Measurements from ENCODE around the gene XIRP1. TPM values are rescaled to one million over a fixed set of nuclear protein-coding genes. Genes with fewer than 3 reads are reported as not detected.

The XIRP1 gene
- total and polyA plus RNA-seq, 5 donors = 152 to 453 (median 195) TPM

- H3K27ac ChIP-seq (ENCODE audit: low read length) = no peak overlapping the region
- ATAC-seq (no peak), DNase-seq (no peak)
- WGBS = 87% methylated on average over 9 of the region's 9 CpGs
- no peaks in the 10 kb centered on the region for H3K9me3 ChIP-seq (ENCODE audit: control insufficient read depth, low read length)
- H3K4me1 ChIP-seq (ENCODE audit: control insufficient read depth, insufficient read depth, low read length) = peaks cover 8% of the 10 kb centered on the region
- no peaks in the 10 kb centered on the region for H3K27me3 ChIP-seq (ENCODE audit: control insufficient read depth, insufficient read depth)
- intact Hi-C loops (cut with DNase I) = loop anchor here in 3 of 4 donors (5.0 to 10.0 kb wide), 3 partner anchors 61 to 197 kb away; partner anchors contain the start of gene SLC25A38 (in 1 of the 3)
- H3K4me3 ChIP-seq (ENCODE audit: low read length) = no peak overlapping the region
These were observed 7.0 kb downstream of the XIRP1 start for GRCh38 chr3:39185326-39185958.

DNA sequence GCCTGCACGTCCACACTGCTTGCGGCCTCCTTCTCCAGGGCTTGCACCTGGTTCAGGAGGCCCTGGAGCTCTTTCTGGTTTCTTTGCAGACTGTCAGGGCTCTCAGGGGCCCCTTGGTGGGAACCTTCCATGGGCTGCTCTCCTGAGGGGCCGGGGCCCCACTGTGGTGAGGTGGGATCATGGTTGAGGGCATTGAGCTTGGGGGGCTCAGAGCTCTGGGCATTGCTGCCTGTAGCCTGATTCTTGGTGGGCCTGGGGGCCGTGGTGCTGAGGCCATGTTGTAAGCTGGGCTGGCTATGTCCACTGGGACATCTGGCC lies 7.5 kb downstream of the XIRP1 start:
- H3K27ac ChIP-seq (ENCODE audit: low read length) = no peak overlapping the region
- ATAC-seq = no peak
- no peaks in the 10 kb centered on the region for H3K9me3 ChIP-seq (ENCODE audit: control insufficient read depth, low read length)
- H3K4me1 ChIP-seq (ENCODE audit: control insufficient read depth, insufficient read depth, low read length) = peaks cover 10% of the 10 kb centered on the region
- H3K27me3 ChIP-seq (ENCODE audit: control insufficient read depth, insufficient read depth) = no peaks in the 10 kb centered on the region
- intact Hi-C loops (cut with DNase I) = loop anchor here in 3 of 4 donors (5.0 to 10.0 kb wide), 5 partner anchors 38 to 197 kb away; partner anchors contain the start of gene SLC25A38 (in 1 of the 3)
- no peak for DNase-seq
- 88% methylated on average over 4 of the region's 4 CpGs for WGBS
- H3K4me3 ChIP-seq (ENCODE audit: low read length) = no peak overlapping the region

GRCh38 chr3:39184081-39184967 lies 8.1 kb downstream of the XIRP1 start:
- no peaks in the 10 kb centered on the region for H3K9me3 ChIP-seq (ENCODE audit: control insufficient read depth, low read length)
- 69% methylated on average over 12 of the region's 12 CpGs for WGBS
- H3K4me1 ChIP-seq (ENCODE audit: control insufficient read depth, insufficient read depth, low read length) = peaks cover 12% of the 10 kb centered on the region
- H3K27ac ChIP-seq (ENCODE audit: low read length) = no peak overlapping the region
- H3K4me3 ChIP-seq (ENCODE audit: low read length) = no peak overlapping the region
- ATAC-seq (peak in 1 of 2 donors; percentile 1), DNase-seq (peak; percentile 51 to 71 (median 64))
- no peaks in the 10 kb centered on the region for H3K27me3 ChIP-seq (ENCODE audit: control insufficient read depth, insufficient read depth)
- intact Hi-C loops (cut with DNase I) = loop anchor here in 3 of 4 donors (5.0 to 10.0 kb wide), 3 partner anchors 37 to 60 kb away; no protein-coding TSS in a partner anchor

DNA sequence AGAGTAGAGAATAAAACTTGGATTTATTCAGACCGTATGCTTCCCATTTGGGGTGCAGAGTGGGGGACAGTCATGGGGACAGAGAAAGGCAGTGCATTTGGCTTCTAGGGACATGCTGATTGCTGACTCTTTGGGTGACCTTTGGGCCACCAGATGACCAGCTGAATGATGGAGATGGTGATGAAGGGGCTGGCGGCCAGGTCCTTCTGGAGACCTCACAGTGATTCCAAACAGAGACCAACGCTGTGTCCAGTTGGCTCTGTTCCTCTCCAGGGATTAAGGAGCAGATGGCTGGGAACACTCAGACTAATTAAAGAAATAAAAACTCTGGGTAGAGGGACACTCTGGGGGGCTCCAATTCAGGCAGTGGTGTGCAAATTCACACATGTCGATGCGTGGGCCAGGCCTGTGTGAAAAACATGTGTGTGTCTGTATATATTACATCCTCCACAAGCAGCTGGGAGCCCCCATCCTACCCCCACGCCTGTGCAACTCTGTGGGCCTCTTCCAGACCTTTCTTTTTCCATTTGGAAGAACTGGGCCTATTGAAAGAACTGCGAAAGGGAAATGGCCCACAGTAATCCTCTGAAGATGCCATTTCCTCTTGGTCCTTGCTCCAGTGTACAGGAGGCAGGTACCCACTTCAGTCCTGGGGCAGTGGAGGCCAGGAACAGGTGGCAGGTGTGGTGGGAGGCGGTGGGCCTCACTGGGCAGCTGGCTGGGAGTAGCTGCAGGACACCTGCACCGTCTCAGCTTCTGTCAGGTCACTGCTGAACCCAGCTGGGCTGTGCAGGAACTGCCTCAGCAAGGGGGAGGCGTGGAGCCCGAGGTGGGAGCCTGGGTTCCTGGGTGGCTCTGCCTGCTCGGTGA lies 8.9 kb downstream of the XIRP1 start:
- peak in 1 of 3 donors; percentile 67 for DNase-seq
- intact Hi-C loops (cut with DNase I) = loop anchor here in 3 of 4 donors (5.0 to 10.0 kb wide), 3 partner anchors 36 to 59 kb away; no protein-coding TSS in a partner anchor
- peaks cover 14% of the 10 kb centered on the region for H3K4me1 ChIP-seq (ENCODE audit: control insufficient read depth, insufficient read depth, low read length)

DNA sequence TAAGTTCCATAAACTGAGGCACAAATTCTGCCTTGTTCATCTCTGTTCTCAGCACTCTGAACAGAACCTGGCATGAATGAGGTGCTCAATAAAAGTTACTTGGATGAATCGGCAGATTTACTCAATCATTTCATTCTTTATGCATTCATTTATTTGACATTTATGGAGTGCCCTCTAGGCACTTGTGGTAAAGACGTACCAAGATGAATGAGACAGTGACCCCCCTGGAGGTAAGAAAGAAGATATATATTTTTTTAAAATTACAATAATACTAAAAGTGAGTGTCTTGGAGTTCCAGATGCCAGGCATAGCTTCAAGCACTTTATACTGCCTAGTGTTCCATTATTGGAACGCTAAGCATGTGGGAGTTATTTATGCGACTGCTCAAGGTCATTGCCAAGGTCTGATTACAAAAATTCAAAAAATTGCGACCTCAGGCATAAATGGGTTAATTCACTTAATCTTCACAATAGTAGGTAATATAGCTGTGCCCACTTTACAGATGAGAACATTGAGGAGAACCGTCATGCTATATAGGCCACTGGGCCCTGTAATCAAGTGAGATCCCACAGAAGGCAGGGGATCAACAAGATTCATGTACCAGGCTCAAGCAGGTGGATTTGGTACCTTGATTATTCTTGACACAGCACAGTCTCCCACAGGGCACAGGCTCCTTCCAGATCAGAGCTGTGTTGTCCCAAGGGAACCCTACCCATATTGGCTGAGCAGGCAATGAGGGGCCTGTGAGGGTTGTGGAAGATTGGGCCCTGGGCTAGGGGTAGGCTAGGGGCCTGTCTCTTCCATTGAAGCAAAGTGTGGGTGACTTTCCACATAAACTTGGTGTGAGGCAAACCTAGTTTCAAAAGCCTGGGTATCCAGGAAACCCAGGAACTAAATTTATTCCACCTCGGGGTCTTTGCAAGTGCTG lies 10.7 kb downstream of the XIRP1 start:
- DNase-seq (no peak), ATAC-seq (no peak)
- peak overlapping the region; percentile 76 for H3K27ac ChIP-seq (ENCODE audit: low read length)
- H3K9me3 ChIP-seq (ENCODE audit: control insufficient read depth, low read length) = no peaks in the 10 kb centered on the region
- H3K27me3 ChIP-seq (ENCODE audit: control insufficient read depth, insufficient read depth) = no peaks in the 10 kb centered on the region
- intact Hi-C loops (cut with DNase I) = loop anchor here in 3 of 4 donors (5.0 to 10.0 kb wide), 3 partner anchors 34 to 57 kb away; no protein-coding TSS in a partner anchor
- WGBS = 81% methylated on average over 7 of the region's 7 CpGs
- H3K4me1 ChIP-seq (ENCODE audit: control insufficient read depth, insufficient read depth, low read length) = peaks cover 14% of the 10 kb centered on the region
- no peak overlapping the region for H3K4me3 ChIP-seq (ENCODE audit: low read length)

More for the DNA sequence above, 8.9 kb downstream of the XIRP1 start:
- no peak overlapping the region for H3K4me3 ChIP-seq (ENCODE audit: low read length)
- WGBS = 71% methylated on average over 12 of the region's 12 CpGs
- no peaks in the 10 kb centered on the region for H3K27me3 ChIP-seq (ENCODE audit: control insufficient read depth, insufficient read depth)
- no peak for ATAC-seq
- no peaks in the 10 kb centered on the region for H3K9me3 ChIP-seq (ENCODE audit: control insufficient read depth, low read length)
- H3K27ac ChIP-seq (ENCODE audit: low read length) = peak overlapping the region; percentile 4

DNA sequence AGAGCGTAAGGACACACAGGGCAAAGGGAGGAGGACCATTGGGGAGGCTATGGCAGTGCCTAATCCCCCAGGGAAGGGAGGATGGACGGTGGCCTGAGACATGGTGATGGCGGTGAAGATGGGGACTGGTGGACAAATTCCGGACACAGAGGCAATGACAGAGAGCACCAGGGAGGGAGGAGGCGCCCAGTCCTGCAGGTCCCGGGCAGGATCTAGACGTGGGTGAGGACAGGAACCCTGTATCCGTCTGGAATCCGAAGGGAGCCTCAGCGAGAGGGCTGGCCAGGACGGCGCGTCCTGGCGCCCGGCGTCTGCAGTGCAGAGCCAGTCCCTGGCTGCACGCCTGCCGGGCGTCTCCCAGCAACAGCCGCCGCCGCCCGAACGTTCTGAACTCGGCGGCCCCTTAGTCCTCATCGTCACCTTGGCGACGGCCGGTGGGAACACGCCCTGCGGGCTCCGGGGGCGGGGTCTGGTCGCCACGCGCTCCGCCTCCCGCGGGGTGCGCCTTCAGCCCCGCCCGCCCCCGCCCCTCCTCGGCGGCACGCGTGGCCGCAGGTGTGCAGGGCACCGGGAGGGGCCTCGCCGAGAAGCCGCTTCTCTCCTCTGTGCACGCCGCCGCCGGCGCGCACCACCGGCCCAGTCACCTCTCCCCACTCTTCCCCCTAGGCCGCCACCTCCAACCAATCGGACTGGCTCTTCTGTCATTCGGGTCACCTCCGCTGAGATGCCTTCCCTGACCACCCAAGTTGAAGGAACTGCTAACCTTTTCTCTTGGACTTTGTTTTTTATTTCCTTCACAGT lies 11.6 kb downstream of the XIRP1 start:
- Histone ChIP-seq H3K27ac (ENCODE audit: low read length) (peak overlapping the region; percentile 83), H3K27me3 (ENCODE audit: control insufficient read depth, insufficient read depth) (no peaks in the 10 kb centered on the region), H3K4me3 (ENCODE audit: low read length) (peak overlapping the region; percentile 3), H3K9me3 (ENCODE audit: control insufficient read depth, low read length) (no peaks in the 10 kb centered on the region), H3K4me1 (ENCODE audit: control insufficient read depth, insufficient read depth, low read length) (peaks cover 14% of the 10 kb centered on the region)
- intact Hi-C loops (cut with DNase I) = loop anchor here in 3 of 4 donors (5.0 to 10.0 kb wide), 3 partner anchors 33 to 56 kb away; no protein-coding TSS in a partner anchor
- peak; percentile 83 to 90 for ATAC-seq
- 2% methylated on average over 64 of the region's 64 CpGs for WGBS
- DNase-seq = peak; percentile 96 to 98 (median 98)

- Histone ChIP-seq H3K27me3 (ENCODE audit: control insufficient read depth, insufficient read depth) (no peaks in the 10 kb centered on the region), H3K27ac (ENCODE audit: low read length) (peak overlapping the region; percentile 83), H3K9me3 (ENCODE audit: control insufficient read depth, low read length) (no peaks in the 10 kb centered on the region), H3K4me3 (ENCODE audit: low read length) (no peak overlapping the region), H3K4me1 (ENCODE audit: control insufficient read depth, insufficient read depth, low read length) (peaks cover 14% of the 10 kb centered on the region)
- intact Hi-C loops (cut with DNase I) = loop anchor here in 3 of 4 donors (5.0 to 10.0 kb wide), 3 partner anchors 33 to 55 kb away; no protein-coding TSS in a partner anchor
- 60% methylated on average over 3 of the region's 3 CpGs for WGBS
- DNase-seq (no peak), ATAC-seq (no peak)
These were observed 12.2 kb downstream of the XIRP1 start for GRCh38 chr3:39180183-39180545.

DNA sequence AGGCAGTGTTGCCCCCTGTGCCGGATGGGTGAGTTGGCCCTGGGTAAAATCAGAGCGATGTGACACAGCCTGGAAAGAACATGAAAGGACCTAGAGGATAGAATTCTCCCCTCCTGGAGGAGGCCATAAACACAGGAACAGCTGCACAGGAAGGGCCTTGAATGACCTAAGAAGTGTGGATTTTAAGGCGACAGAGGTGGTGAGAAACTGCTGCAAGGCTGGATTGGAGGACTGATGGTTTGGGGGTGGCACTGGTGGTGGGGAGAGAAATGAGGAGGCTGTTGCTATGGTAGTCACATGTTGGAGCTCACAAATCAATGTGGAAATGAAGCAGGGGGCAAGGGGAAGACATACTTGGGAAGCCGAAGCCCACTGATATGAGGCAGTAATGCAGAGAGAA lies 13.8 kb downstream of the XIRP1 start:
- intact Hi-C loops (cut with DNase I) = no loop called here
- H3K9me3 ChIP-seq (ENCODE audit: control insufficient read depth, low read length) = no peaks in the 10 kb centered on the region
- no peak for DNase-seq
- H3K4me3 ChIP-seq (ENCODE audit: low read length) = no peak overlapping the region
- ATAC-seq = no peak
- peak overlapping the region; percentile 87 for H3K27ac ChIP-seq (ENCODE audit: low read length)
- no peaks in the 10 kb centered on the region for H3K27me3 ChIP-seq (ENCODE audit: control insufficient read depth, insufficient read depth)
- H3K4me1 ChIP-seq (ENCODE audit: control insufficient read depth, insufficient read depth, low read length) = peaks cover 10% of the 10 kb centered on the region
- 57% methylated on average over 4 of the region's 4 CpGs for WGBS

DNA sequence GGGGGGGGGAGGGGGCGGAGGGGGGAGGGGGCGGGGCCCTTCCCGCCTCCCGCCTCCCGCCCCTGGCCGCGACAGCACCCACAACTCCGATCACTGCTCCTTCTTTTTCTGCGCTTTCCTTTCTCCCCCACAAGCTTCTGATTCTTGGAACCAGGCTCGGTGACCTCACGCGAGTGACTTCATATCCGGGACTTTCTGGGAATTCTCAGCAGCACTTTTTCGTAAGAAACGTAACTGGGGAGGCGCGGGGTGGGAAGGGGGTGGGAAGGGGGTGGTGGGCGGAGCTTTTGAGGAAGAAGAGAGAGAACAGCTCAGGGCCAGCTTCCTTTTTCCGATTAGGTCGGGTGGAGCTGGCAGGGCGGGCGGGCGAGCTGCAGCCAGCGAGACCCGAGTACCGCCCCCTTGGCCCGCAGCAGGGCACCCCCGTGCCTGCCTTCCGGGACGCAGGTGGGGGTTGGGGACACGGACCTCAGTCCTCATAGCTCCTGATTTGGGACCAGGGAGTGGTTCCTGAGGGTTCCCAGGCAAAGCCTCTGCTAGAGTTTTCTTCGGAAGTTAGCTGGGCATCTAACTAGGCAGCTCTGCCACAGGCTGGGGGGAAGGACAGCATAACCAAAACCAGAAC lies 14.6 kb downstream of the XIRP1 start:
- H3K4me1 ChIP-seq (ENCODE audit: control insufficient read depth, insufficient read depth, low read length) = peaks cover 8% of the 10 kb centered on the region
- peak overlapping the region; percentile 28 for H3K4me3 ChIP-seq (ENCODE audit: low read length)
- H3K27me3 ChIP-seq (ENCODE audit: control insufficient read depth, insufficient read depth) = no peaks in the 10 kb centered on the region
- peak; percentile 79 to 84 for ATAC-seq
- no peaks in the 10 kb centered on the region for H3K9me3 ChIP-seq (ENCODE audit: control insufficient read depth, low read length)
- WGBS = under 1% methylated on average over 30 of the region's 32 CpGs
- DNase-seq = peak; percentile 94 to 97 (median 95)
- H3K27ac ChIP-seq (ENCODE audit: low read length) = peak overlapping the region; percentile 58
- intact Hi-C loops (cut with DNase I) = no loop called here
